ENCODE data around the gene BNC1.

GRCh38 chr15:83219026-83219425, 65.4 kb downstream of the BNC1 start:
- no peak for TF ChIP-seq POLR2A (IDR thresholded peaks at IDR 0.05; ENCODE audit: low read depth, low read length)
- no peak for TF ChIP-seq POLR2AphosphoS5 (IDR thresholded peaks at IDR 0.05; ENCODE audit: low read depth, low read length)
- TF ChIP-seq TAF1 (IDR thresholded peaks at IDR 0.05; ENCODE audit: low read depth, low read length), result no peak
- no peak for TF ChIP-seq PAX5 (IDR thresholded peaks at IDR 0.05; ENCODE audit: insufficient read depth, low read length, severe bottlenecking)
- TF ChIP-seq SPI1 (IDR thresholded peaks at IDR 0.05; ENCODE audit: low read depth, low read length), result no peak
- no peak for TF ChIP-seq POU2F2 (IDR thresholded peaks at IDR 0.05; ENCODE audit: low read depth, low read length)
